ENCODE data around the gene CBLL2. TPM values are rescaled to one million over a fixed set of nuclear protein-coding genes. Genes with fewer than 3 reads are reported as not detected.

The CBLL2 gene
- total RNA-seq, 1 experiment from 2014 or later: not detected

- Histone ChIP-seq H4K8ac (replicated peaks; ENCODE audit: insufficient read length, low read depth, low read length) (no peak overlapping the region), H3K18ac (ENCODE audit: insufficient read length, low read depth, low read length) (no peak overlapping the region), H4K5ac (ENCODE audit: insufficient read length, low read depth, low read length) (no peak overlapping the region), H3K79me1 (ENCODE audit: insufficient read depth, low read depth, low read length, poor library complexity, severe bottlenecking) (no peaks in the 10 kb centered on the region), H3K56ac (ENCODE audit: insufficient read length, low read depth, low read length) (no peak overlapping the region), H4K91ac (ENCODE audit: insufficient read length, low read depth, low read length) (no peak overlapping the region), H4K20me1 (ENCODE audit: control insufficient read depth, insufficient read depth, insufficient read length) (no peaks in the 10 kb centered on the region), H3K4ac (ENCODE audit: low read depth, low read length) (no peak overlapping the region), H3K9ac (ENCODE audit: extremely low read depth, insufficient read length, low read length) (no peak overlapping the region), H3K14ac (ENCODE audit: insufficient read depth, low read length) (no peak overlapping the region), H2AK5ac (ENCODE audit: insufficient read length, low read length) (no peak overlapping the region), H2BK15ac (ENCODE audit: low read depth, low read length) (no peak overlapping the region), H3K23me2 (ENCODE audit: insufficient read length, low read depth, low read length, poor library complexity, severe bottlenecking) (no peaks in the 10 kb centered on the region), H2BK120ac (ENCODE audit: low read depth, low read length, poor library complexity, severe bottlenecking) (no peak overlapping the region), H3K4me1 (ENCODE audit: insufficient read depth, low read length) (no peaks in the 10 kb centered on the region), H3K9me3 (ENCODE audit: control insufficient read depth, low read depth, low read length) (peaks cover 6% of the 10 kb centered on the region), H2BK5ac (ENCODE audit: insufficient read length, low read length) (no peak overlapping the region), H2BK20ac (ENCODE audit: low read depth, low read length, poor library complexity, severe bottlenecking) (no peak overlapping the region), H3K27me3 (ENCODE audit: insufficient read depth, low read length) (no peaks in the 10 kb centered on the region), H3K4me2 (ENCODE audit: insufficient read depth, insufficient read length, low read length) (no peak overlapping the region), H3K23ac (ENCODE audit: insufficient read length, low read depth, low read length) (no peak overlapping the region), H3K27ac (ENCODE audit: insufficient read length, low read depth, low read length) (no peak overlapping the region), H2AFZ (ENCODE audit: low read length) (no peak overlapping the region), H3K79me2 (ENCODE audit: insufficient read depth, low read length) (no peaks in the 10 kb centered on the region; the same call in 1 of the 2 replicates), H2BK12ac (ENCODE audit: insufficient read length, low read depth, low read length) (no peak overlapping the region), H3T11ph (ENCODE audit: low read length) (no peak overlapping the region)
- DNase-seq: no peak
- TF ChIP-seq, protein P1, sequence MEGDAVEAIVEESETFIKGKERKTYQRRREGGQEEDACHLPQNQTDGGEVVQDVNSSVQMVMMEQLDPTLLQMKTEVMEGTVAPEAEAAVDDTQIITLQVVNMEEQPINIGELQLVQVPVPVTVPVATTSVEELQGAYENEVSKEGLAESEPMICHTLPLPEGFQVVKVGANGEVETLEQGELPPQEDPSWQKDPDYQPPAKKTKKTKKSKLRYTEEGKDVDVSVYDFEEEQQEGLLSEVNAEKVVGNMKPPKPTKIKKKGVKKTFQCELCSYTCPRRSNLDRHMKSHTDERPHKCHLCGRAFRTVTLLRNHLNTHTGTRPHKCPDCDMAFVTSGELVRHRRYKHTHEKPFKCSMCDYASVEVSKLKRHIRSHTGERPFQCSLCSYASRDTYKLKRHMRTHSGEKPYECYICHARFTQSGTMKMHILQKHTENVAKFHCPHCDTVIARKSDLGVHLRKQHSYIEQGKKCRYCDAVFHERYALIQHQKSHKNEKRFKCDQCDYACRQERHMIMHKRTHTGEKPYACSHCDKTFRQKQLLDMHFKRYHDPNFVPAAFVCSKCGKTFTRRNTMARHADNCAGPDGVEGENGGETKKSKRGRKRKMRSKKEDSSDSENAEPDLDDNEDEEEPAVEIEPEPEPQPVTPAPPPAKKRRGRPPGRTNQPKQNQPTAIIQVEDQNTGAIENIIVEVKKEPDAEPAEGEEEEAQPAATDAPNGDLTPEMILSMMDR (conservative IDR thresholded peaks at IDR 0.05): no peak
- peaks cover 0 to 3% (median 0%) of the 10 kb centered on the region in 3 experiments; a peak in 1 of 7 replicates for H3K36me3 Mint-ChIP-seq (ENCODE audit: insufficient read depth in 1 of 3, low read depth in 3 of 3)
- H3K9me3 Mint-ChIP-seq: peaks cover 6 to 36% of the 10 kb centered on the region in 2 experiments
- H3K4me1 Mint-ChIP-seq: 0 out of 4 replicates have a peak, but pooled peaks cover 0 to 4% of the 10 kb centered on the region in 2 experiments
- no peaks in the 10 kb centered on the region for H3K27me3 Mint-ChIP-seq (ENCODE audit: low read depth)
- H3K4me3 Mint-ChIP-seq: no peak overlapping the region
- no CpG with 5 or more reads among the region's 3 CpGs for WGBS (ENCODE audit: extremely low coverage, insufficient read length, low lambda C conversion rate)
- no peak overlapping the region for H3K27ac Mint-ChIP-seq
Observed at GRCh38 chrX:22248401-22248800, 24.3 kb upstream of the CBLL2 start.

Measured in H9 (cell line).